Left renal pelvis (tissue), 4 donors: ENCODE data around the gene PIP5K1C. TPM values are rescaled to one million over a fixed set of nuclear protein-coding genes. Genes with fewer than 3 reads are reported as not detected.

Experiments used
- DNase-seq, 4 donors: peaks; one replicate each; pipeline ENCODE4 v3.0.0-alpha.2; 2013; ENCODE audit warnings: low read depth in 4 of 4, low spot score in 3 of 4
- polyA plus RNA-seq, 4 donors: library from polyadenylated mRNA; unstranded; fragments of 120-200 nt; gene quantifications; one replicate each; pipeline ENCODE4 v1.2.1, GENCODE V29; 2013; ENCODE audit not compliant: insufficient read length in 4 of 4

The PIP5K1C gene
- polyA plus RNA-seq, 4 donors = 20.3 to 33.2 (median 23.5) TPM

DNA sequence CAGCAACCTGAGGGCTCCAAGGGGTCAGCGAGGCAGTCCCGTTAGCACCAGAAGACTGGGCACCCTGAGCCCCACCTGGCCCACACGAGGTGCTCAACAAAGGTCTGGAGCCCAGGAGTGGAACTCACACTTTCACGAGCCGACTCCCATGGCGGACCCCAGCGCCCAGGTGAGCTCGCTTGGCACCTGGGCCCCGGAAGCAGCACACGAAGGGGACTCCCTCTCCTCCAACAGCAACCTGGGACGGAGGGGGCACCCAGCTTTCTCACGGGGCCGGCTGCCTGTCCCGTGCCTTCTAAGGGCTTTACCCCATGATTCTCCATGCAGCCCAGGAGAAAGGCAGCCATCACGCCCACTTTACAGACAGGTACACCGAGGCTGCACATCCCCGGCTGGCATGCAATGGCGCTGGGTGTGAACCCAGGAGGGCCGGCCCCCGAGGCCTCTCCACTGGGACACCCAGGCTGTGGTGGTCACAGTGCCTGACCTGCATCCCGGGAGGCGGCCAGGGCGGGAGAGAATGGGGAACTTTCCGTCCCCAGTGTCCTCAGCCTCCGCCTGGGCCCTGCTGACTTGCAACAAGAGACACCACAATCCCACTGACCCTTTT is 5.0 kb downstream of the PIP5K1C start:
- no peak for DNase-seq

DNA sequence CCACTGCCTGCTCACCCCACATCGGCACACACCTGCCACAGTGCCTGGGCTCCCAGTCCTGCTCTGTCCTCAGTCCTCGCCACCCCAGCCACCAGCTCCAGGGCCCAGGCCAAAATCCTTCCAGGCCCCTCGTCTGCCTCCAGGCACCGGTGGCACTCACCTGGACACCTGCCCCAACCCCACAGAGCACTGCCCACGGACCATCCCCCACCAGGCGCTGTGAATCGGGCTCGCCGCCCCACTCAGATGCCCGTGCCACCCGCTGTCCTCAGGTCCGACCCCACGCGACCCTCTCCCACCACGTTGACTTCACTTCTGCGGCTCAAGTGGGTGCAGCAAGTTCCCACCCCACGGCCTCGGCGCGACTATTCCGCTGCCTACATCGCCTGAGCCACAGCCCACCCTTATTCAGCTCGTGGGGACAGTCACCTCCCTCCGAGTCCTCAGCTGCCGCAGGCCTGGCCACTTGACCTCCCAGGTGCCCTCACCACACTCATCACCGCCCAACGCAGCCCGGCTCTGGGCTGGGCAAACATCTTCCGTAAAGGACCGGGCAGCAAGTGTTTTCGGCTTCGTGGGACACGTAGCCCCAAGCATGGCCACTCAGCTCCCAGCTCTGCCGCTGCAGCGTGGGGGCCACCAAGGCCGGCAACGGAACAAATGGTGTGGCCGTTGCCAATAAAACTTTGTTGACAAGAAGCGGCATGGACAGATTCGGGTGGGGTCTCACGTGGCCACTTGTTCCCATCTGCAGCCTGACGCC is 5.7 kb downstream of the PIP5K1C start:
- DNase-seq = no peak

DNA sequence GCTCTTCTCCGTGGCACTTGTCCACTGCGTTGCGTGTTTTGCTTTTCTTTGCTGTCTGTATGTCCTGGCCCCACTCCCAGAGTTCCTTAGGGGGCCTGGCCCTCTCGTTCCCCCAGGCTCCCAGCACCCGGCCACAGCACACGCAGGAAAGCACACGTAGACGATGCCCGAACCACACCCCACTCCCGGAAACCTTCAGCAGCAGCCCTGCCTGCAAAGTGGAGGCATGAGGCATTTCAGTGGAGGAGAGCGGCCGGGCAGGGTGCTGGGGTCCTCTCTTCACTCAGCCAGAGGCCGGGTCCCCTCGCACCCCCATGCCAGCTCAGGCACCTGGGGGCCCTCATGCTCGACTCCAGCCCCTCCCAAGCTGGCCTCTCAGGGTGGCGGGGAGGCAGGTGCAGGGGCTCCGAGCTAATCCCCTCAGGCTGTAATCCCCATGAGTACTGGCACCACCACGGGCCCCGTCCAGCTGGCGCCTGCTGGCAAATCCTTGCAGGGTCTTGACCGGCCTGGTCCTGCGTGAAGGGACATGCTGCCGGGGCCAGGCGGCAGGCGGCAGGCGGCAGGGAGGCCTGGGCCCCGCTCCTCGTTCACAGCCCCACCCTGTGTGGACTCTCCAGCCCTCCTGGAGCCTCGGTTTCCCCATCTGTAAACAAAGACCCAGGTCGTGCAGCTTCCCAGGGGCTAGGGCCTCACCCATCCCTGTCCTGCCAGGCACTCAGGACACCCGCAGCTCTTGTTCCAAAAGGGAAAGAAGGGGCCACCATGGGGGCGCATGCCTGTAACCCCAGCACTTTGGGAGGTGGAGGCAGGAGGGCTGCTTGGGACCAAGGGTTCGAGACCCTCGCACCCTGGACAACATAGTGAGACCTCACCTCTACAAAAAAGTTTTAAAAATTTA is 7.0 kb downstream of the PIP5K1C start:
- DNase-seq = no peak

DNA sequence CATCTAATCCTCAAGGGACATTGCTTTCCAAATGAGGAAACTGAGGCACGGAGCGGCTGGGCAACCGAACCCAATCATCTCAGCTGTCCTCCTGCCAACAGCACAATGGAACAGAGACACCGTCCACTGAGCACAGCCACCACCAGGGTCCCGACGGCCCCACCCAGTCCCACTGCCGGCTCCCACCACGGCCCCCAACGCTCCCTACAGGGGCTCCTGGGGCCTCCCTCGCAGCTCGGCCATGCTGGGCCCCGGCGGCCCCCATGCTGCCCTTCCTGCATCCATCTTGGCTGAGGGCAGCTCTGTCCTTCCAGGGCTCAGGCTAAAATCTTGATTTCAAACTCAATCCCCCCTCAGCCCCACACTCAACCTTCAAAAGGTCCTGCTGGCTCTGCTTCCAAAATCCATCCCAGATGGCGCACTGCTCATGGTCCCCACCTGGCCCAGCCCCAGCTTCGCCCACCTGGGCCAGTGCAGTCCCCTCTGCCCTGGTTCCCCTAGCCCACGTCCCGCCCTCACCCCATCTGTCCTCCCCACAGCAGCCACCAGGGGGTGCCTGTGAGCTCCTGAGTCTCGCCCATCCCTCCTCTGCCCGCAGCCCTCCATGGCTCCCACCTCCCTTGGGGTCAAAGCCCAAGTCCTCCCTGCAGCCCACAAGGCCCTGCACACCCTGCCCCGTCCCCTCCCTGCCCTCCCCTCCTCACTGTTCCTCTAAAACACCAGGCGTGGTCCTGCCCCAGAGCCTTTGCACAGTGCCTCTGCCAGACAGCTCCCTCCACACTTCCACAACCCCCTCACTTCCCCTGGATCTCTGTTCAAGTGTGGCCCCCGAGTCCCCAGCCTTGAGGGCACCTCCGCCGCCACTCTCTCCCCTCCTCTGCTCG is 7.9 kb downstream of the PIP5K1C start:
- no peak for DNase-seq

DNA sequence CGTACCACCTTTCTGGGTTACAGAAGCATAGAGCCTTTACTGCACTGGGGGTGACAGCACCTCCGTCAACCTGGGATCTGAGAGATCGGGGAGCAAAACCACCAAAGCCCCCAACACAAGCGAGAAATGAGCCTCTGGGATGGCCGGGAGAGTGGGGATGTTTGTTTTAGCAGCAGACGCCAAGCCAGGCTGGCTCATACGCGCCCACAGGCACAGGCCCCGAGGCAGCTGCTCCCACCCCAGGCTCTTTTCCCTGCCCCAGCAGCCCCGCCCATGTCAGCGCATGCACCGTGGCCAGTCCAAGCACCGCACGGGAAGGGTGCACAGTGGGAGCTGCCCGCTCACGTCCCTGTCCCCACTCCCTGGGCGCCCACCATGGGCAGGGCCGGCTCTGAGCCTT is 8.5 kb downstream of the PIP5K1C start:
- no peak for DNase-seq

DNA sequence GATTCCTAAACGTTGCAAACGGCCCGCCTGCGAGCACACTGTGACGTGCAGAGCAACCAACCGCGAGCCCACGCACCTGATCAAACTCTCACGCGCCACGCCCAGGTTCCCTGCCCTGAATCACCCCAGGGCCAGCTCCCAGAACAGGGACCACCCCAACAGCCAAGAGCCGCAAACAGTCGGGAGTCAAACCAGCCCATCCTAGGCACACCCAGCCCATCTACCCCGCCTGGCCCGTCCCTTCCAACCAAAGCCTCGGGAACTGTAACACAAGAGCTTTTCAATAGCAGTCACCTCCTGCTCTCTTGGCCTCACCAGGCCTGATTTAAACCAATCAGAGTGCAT is 8.9 kb downstream of the PIP5K1C start:
- DNase-seq = no peak

DNA sequence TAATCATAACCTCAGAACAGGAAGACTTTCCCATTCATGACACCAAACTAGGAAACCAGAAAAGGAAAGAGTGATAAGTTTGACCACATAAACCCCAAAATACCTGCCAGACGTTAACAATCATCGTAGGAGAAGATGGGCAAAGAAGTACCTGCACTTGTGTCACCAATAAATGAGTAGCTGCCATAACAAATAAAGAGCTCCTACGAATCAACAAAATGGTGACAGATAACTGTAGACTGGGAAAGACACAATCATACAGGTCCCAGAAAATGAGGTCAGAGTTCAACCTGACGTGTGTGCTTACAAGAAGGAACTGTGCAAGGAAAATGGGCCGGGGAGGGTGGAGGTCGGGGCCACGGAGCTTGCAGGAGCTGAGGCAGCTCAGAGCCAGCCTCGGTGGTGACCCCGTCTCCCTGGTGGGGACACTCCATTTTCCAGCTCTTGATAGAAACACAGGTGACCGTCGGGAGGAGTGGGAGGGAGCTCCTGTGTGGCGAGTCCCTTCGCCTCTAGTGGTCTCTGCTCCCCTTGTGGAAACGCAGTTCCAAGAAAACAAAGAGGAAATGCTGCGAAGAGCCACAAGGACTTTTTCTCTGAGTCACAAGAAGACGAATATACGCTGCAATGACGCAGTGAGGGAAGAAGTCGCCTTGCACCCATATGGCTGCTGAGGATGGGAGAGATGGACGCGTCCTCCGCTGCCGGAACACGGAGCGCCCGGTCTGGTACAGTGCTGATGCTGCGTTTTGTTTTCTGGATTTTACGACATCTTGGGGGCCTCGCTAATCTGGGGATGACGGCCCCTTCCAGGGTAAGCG is 9.5 kb downstream of the PIP5K1C start:
- no peak for DNase-seq

DNA sequence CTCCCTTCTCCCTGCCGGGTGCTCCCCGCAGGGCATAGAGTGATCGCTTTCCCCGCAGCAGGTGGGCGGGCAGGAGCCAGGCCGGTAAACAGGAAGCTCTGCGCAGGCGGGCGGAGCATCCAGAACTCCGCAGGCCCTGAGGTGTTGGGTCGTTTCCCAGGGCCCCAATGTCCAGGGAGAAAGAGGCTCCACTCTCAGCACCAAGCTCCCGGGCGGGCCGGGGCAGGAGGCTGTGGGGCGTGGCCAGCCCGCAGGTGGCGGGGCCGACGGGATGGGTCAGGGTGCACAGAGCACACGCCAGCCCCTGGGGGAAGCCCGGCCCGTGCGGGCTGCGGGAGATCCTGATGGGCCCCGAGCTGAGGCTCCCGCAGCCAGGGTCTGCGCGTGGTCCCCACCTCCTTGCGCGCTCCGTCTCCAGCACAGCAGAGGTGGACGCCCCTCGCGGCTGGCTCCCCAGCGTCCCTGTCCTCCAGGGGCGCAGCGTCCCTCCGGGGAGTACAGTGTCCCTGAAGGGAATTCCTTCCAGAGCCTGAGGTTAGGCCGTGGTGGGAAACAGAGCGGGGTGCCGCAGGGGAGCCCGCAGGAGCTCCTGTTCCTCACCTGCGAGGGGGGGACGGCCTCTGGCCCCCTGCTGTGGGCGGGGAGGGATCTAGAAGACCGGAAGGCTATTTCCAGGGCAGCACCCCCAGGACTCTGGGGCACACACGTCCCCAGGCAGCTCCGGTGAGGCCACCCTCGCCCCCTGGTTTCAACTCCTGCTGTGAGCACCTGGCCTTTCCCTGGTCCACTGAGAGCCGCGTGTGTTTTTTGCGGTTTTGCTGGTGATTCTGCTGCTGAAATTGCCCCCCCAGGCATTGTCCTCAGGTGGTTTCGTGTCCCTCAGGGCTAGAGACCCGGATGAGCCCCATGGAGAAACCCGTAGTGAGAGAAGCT is 12.2 kb downstream of the PIP5K1C start:
- no peak for DNase-seq

DNA sequence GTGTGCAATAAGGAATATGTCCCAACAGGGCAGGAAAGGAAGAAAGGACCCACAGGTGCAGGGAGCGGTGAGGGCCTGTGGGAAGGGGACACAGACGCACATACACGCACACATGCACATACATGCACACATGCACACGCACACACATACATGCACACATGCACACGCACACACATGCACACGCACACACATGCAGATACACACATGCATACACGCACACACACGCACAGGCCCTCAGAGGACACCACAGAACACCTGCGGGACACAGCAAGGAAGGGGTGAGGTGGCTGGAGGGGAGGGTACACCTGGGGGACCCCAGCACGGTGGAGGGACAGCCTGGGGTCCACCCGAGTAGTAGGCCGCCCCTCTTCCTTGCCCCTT is 12.9 kb downstream of the PIP5K1C start:
- DNase-seq = no peak

DNA sequence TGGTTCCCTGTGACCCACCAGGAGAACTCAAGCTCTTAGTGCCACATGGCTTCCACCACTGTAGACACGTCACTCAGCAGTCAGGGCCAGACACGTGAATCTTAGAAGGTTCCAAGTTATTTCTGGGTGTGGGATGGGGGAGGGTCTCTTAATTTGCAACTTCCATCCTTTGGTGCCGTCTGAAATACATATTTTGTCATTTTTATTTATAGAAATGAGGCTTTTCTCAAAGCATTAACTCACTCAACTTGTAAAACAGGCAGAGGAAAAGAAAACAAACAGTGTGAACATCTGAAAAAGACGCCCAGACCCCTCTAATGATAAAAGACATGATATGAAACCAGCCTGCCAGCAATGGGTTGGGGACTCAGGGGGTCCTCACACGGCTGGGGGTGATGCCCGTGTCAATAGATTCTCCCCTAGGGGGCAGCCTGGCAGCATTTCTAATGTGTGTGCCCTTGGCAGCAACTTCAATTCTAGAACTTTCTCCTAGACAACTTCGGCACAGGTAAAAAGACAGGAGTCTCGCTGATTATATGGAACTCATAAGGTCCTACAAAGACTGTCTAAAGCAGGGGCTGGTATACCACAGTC is 15.4 kb downstream of the PIP5K1C start:
- DNase-seq = no peak

DNA sequence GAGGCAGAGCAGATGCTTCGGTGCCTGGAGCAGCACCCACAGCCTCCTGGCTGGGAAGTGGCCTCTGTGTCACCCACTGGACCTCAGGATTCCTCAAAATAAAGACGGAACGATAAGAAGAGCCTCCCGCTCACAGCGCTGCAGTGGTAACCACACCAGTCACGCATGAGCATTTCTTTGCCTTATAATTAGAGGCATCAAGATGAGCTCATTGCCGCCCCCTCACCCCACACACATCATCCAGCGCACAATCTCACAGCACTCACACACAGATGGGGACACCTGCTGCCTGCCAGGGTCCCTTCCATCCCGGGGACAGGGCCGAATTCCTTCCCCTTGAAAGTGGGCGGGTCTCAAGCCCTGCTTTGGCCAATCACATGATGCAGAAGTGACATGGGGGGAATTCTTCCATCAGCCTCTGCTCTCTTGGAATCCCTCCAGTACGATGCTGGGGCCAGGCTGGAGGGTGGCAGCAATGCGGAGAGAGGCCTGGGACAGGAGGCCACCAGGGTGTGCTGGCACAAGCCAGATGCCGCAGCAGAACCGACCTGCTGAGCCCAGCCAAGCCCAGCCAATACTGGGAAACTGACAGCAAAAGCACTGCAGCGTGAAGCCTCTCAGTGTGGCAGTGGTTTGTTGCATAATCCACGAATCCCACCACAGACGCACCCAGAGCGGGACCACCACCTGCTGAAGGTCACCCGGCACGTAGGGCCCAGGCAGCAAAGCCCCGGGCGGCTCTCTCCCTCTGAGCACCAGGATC is 16.0 kb downstream of the PIP5K1C start:
- DNase-seq = no peak

DNA sequence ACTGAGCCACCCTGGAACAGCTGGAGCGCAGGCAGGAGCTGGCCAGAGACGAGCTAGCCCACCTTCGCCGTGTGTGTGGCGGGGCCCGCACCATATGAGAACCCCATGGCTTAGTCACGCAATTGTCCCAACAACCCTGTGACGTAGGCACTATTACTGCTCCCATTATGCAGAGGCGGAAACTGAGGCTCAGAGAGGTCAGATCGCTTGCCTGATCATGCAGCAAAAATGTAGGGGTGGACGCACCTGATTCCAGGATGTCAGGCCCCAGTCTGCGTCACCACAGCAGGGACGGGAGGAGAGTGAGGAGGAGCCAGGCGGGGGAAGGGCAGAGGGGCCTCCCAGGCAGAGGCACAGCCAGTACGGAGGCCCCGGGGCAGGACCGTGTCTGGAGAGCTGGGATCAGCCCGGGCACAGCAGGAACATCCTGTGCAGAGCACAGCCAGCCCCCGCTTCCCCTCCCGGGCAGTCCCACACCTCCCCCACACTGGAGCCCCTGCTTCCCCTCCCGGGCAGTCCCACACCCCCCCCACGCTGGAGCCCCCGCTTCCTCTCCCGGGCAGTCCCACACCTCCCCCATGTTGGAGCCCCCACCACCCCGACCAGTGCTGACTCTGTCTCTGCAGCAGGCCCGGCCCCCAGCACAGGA is 16.7 kb downstream of the PIP5K1C start:
- no peak for DNase-seq

DNA sequence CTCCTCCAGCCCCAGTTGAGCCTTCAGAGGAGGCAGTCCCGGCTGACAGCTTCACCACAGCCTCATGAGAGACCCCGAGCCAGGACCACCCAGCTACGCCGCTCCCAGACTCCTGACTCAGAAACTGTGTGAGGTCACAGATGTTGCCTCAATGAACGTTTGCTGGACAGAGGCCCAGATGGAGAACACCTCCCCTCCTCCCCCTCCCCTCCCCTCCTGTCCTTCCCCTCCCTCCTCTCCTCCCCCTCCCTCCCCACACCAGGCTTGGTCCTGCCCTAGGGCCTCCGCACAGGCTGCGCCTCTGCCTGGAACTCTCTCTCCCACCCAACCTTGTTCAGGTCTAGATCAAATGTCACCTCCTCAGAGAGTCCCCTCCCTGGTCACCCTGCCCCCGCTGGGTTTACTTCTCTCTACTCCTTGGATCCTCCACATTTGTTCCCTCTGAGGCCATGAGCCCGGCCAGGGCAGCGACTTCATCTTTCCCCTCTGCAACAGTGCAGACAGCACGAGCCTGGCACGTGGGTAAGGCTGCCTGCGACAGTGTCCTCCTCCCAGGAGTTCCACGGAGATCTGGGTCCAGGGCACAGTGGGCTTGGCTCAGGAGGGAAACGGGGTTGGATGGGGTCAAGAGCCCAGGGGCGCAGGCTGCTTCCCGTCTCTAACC is 17.4 kb downstream of the PIP5K1C start:
- DNase-seq = no peak

DNA sequence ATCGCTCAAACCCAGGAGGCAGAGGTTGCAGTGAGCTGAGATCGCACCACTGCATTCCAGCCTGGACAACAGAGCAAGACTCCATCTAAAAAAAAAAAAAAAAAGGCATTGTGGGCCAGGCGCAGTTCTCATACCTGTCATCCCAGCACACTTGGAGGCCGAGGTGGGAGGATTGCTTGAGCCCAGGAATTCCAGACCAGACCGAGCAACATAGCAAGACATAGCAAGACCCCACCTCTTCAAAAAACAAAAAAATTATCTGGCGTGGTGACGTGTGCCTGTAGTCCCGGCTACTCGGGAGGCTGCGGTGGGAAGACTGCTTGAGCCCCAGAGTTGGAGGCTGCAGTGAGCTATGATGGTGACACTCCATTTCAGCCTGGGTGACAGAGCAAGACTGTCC is 18.0 kb downstream of the PIP5K1C start:
- DNase-seq = no peak

DNA sequence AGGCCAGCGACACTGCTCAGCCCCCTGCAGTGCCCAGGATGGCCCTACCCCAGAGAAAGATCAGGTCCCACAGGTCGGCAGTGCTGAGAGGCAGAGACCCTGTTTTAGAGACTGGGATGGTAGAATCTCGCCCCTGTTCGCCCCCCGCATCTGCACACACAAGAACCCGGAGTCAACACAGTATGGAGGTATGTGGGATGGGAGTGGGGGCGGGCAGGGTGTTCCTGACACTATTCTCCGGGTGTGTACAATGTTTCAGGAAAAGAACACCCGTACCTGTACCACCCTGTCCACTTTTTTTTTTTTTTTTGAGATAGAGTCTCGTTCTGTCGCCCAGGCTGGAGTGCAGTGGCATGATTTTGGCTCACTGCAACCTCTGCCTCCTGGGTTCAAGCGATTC is 19.3 kb downstream of the PIP5K1C start:
- DNase-seq = no peak

DNA sequence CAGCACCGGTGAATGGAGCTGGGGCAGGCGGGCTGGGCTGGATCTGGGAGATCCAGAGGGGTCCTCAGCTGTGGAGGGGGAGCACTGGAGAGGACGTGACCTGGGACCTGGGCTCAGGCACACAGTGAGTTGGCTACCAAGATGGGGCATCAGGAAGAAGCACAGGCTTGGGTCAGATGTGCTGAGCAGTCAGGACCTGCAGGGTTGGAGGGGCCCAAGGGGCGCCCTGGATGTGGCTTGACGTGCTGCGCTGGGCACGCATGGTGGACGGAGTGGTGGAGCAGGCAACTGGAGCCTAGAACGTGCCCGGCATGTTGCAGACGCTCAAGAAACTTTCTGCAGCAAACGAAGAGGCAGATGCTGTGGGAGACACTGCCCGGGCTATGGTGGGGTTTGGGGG is 20.7 kb downstream of the PIP5K1C start:
- no peak for DNase-seq

DNA sequence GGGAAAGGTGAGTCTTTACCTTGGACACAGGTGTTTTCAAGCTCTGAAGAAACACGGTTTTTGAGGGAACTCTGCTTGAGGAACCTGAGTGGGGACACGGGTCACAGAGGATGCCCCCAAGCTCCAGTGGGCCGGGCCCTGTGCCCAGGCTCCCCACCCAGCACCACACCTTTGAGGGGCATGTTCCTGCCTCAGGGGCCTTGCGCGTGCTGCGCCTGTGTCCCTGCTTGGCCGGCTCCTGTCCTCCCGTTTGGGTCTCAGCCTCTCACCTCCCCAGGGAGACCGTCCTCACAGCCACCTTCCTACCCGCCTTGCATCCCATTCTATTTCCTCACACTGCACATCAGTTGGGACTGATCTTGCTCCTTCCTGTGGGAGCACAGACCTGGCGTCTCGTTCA is 21.1 kb downstream of the PIP5K1C start:
- DNase-seq = no peak
